Mononuclear cell (primary cell): ENCODE data around the gene PCARE. TPM values are rescaled to one million over a fixed set of nuclear protein-coding genes. Genes with fewer than 3 reads are reported as not detected.
"Not testable (repeated sequence)": the region's sequence is repeated elsewhere in the genome, so short reads cannot be mapped to it uniquely, and the experiment has no call there.

Experiments used
- H3K27me3 ChIP-seq: 2 replicates; pipeline ENCODE4 v1.6.0; 2011; ENCODE audit warnings: low read length, control low read depth; ENCODE audit not compliant: insufficient read depth
- H3K4me1 ChIP-seq: 2 replicates; pipeline ENCODE4 v1.5.1; 2011; ENCODE audit warnings: mild to moderate bottlenecking, low read length, control low read depth; ENCODE audit not compliant: insufficient read depth
- H3K4me3 ChIP-seq: 2 replicates; pipeline ENCODE4 v1.5.1; 2011; ENCODE audit warnings: mild to moderate bottlenecking, low read length, moderate library complexity
- H3K9me3 ChIP-seq: 2 replicates; pipeline ENCODE4 v1.5.1; 2011; ENCODE audit warnings: low read depth, mild to moderate bottlenecking, control low read depth, low read length
- total RNA-seq: library from RNA; depleted of rRNA; stranded (reverse); fragments of >200 nt; gene quantifications from one replicate; pipeline ENCODE4 v1.2.3, GENCODE V29; 2012

PCARE gene
- total RNA-seq, 1 donor, result under 0.01 TPM

- not testable (repeated sequence) for H3K4me1 ChIP-seq
Measured at GRCh38 chr2:29107547-29107946, 33.2 kb upstream of the PCARE start.

GRCh38 chr2:29106980-29107388 lies 32.7 kb upstream of the PCARE start:
- Histone ChIP-seq H3K4me1 (no peaks in the 10 kb centered on the region), H3K27me3 (no peaks in the 10 kb centered on the region), H3K4me3 (no peak overlapping the region), H3K9me3 (no peaks in the 10 kb centered on the region)

More at GRCh38 chr2:29107547-29107946, 33.2 kb upstream of the PCARE start:
- not testable (repeated sequence) for H3K4me3 ChIP-seq, H3K27me3 ChIP-seq, H3K9me3 ChIP-seq

DNA sequence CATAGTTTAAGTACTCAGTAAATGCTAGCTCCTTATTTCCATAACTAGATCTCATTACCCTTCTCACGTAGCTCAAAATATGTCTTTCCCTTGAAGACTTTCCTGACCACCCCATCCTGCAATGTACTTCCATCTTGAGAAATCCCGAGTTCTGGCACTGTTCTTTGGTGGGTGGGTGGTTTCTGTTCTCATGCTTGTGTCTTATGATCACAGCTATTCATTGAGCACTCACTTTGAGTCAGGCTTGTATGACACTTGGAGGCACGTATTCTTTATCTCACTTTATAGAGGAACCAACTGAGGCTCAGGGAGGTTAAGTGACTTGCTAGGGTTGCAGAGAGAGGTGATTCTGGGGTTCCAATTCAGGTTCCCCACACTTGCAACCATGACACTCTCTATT lies 31.9 kb upstream of the PCARE start:
- Histone ChIP-seq H3K27me3 (no peaks in the 10 kb centered on the region), H3K9me3 (no peaks in the 10 kb centered on the region), H3K4me3 (no peak overlapping the region), H3K4me1 (no peaks in the 10 kb centered on the region)

DNA sequence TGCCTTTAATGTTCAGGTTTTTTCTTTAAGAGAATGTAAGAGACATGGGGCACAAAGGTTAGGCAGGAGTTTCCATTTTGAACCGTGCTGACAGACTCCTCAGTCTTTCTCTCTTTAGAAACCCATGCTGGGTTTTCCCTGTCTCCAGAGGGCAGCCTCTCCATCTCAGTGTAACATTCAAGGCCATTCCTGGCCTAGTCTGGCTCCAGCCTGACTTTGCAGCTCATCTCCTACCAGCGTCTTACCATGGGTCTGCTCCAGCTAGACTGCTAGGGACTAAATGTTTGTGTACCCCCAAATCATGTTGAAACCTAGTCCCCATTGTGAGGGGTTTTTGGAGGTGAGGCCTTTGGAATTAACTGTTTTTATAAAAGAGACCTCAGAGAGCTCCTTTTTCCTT lies 31.1 kb upstream of the PCARE start:
- no peaks in the 10 kb centered on the region for H3K4me1 ChIP-seq
- no peak overlapping the region for H3K4me3 ChIP-seq
- no peaks in the 10 kb centered on the region for H3K9me3 ChIP-seq
- no peaks in the 10 kb centered on the region for H3K27me3 ChIP-seq

- H3K4me1 ChIP-seq, result no peaks in the 10 kb centered on the region
- no peak overlapping the region for H3K4me3 ChIP-seq
- no peaks in the 10 kb centered on the region for H3K27me3 ChIP-seq
- H3K9me3 ChIP-seq, result no peaks in the 10 kb centered on the region
Measured at GRCh38 chr2:29104688-29105087, 30.4 kb upstream of the PCARE start.

- no peaks in the 10 kb centered on the region for H3K4me1 ChIP-seq
- H3K9me3 ChIP-seq, result no peaks in the 10 kb centered on the region
- no peak overlapping the region for H3K4me3 ChIP-seq
- H3K27me3 ChIP-seq, result no peaks in the 10 kb centered on the region
Measured at GRCh38 chr2:29100564-29100963, 26.2 kb upstream of the PCARE start.

- Histone ChIP-seq H3K4me1 (no peaks in the 10 kb centered on the region), H3K4me3 (no peak overlapping the region), H3K9me3 (no peaks in the 10 kb centered on the region), H3K27me3 (no peaks in the 10 kb centered on the region)
Measured at GRCh38 chr2:29097569-29097968, 23.2 kb upstream of the PCARE start.

GRCh38 chr2:29096969-29097368 lies 22.6 kb upstream of the PCARE start:
- Histone ChIP-seq H3K9me3 (no peaks in the 10 kb centered on the region), H3K4me3 (no peak overlapping the region), H3K27me3 (no peaks in the 10 kb centered on the region), H3K4me1 (no peaks in the 10 kb centered on the region)

DNA sequence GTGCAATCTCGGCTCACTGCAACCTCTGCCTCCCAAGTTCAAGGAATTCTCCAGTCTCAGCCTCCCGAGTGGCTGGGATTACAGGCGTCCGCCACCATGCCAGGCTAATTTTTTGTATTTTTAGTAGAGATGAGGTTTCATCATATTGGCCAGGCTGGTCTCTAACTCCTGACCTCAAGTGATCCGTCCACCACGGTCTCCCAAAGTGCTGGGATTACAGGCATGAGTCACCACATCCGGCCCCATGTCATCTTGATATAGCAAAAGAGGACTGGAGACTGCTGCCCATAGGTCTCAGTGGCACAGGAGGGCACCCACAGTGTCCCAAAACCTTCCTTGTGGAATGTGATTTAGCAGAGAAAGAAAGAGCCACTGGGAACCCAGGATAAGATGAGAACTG lies 16.0 kb upstream of the PCARE start:
- not testable (repeated sequence) for H3K4me3 ChIP-seq, H3K27me3 ChIP-seq, H3K9me3 ChIP-seq, H3K4me1 ChIP-seq

- Histone ChIP-seq H3K27me3 (no peaks in the 10 kb centered on the region), H3K4me1 (peaks cover 15% of the 10 kb centered on the region), H3K9me3 (no peaks in the 10 kb centered on the region), H3K4me3 (no peak overlapping the region)
Measured at GRCh38 chr2:29084554-29084953, 10.2 kb upstream of the PCARE start.

DNA sequence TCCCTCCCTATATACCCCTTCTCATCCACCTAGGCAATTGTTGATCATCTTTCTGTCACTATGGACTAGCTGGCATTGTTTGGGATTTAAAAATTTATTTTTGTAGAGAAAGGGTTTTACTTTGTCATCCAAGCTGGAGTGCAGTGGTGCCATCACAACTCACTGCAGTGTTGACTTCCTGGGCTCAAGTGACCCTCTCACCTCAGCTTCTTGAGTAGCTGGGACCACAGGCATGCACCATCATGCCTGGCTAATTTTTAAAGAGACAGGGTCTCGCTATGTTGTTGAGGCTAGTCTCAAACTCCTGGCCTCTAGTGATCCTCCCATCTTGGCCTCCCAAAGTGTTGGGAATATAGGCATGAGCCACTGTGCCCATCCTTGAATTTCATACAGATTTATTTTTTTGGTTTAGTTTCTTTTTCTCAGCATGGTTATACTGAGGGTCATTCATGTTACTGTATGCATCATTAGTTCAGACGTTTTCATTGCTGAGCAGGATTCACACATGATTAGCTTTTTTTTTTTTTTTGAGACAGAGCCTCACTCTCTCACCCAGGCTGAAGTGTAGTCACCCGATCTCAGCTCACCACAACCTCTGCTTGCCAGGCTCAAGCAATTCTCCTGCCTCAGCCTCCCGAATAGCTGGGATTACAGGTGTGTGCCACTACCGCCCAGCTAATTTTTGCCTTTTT lies 8.6 kb upstream of the PCARE start:
- no peaks in the 10 kb centered on the region for H3K27me3 ChIP-seq
- peaks cover 15% of the 10 kb centered on the region for H3K4me1 ChIP-seq
- H3K9me3 ChIP-seq, result no peaks in the 10 kb centered on the region
- H3K4me3 ChIP-seq, result no peak overlapping the region

- Histone ChIP-seq H3K4me1 (peaks cover 15% of the 10 kb centered on the region), H3K27me3 (no peaks in the 10 kb centered on the region), H3K4me3 (no peak overlapping the region), H3K9me3 (no peaks in the 10 kb centered on the region)
Measured at GRCh38 chr2:29080886-29081743, 6.8 kb upstream of the PCARE start.

GRCh38 chr2:29079887-29080286 lies 5.6 kb upstream of the PCARE start:
- no peaks in the 10 kb centered on the region for H3K27me3 ChIP-seq
- no peaks in the 10 kb centered on the region for H3K9me3 ChIP-seq
- H3K4me3 ChIP-seq, result no peak overlapping the region
- peaks cover 15% of the 10 kb centered on the region for H3K4me1 ChIP-seq

GRCh38 chr2:29075894-29076705 lies 1.8 kb upstream of the PCARE start:
- Histone ChIP-seq H3K9me3 (no peaks in the 10 kb centered on the region), H3K4me1 (peaks cover 7% of the 10 kb centered on the region), H3K4me3 (no peak overlapping the region), H3K27me3 (no peaks in the 10 kb centered on the region)

- H3K4me1 ChIP-seq, result no peaks in the 10 kb centered on the region
- H3K4me3 ChIP-seq, result no peak overlapping the region
- no peaks in the 10 kb centered on the region for H3K9me3 ChIP-seq
Measured at GRCh38 chr2:29073933-29074332, 390 bp downstream of the PCARE start.

More at GRCh38 chr2:29073933-29074332, 390 bp downstream of the PCARE start:
- no peaks in the 10 kb centered on the region for H3K27me3 ChIP-seq
